Glutamatergic neuron (in vitro differentiated cells): Measurements from ENCODE around the gene TINAGL1. TPM values are rescaled to one million over a fixed set of nuclear protein-coding genes. Genes with fewer than 3 reads are reported as not detected.

Experiments
- DNase-seq: peaks from one replicate; pipeline ENCODE4 v3.0.0; 2022
- H3K27ac Mint-ChIP-seq: one replicate; pipeline ENCODE4 v1.8.0; 2020; ENCODE audit warnings: mild to moderate bottlenecking, mixed read lengths, inconsistent platforms; ENCODE audit not compliant: unreplicated experiment
- H3K27me3 Mint-ChIP-seq: one replicate; pipeline ENCODE4 v1.8.0; 2020; ENCODE audit warnings: mild to moderate bottlenecking, moderate library complexity, mixed read lengths, inconsistent platforms; ENCODE audit not compliant: unreplicated experiment
- H3K36me3 Mint-ChIP-seq: one replicate; pipeline ENCODE4 v1.8.0; 2020; ENCODE audit warnings: mild to moderate bottlenecking, mixed read lengths, inconsistent platforms; ENCODE audit not compliant: unreplicated experiment
- H3K4me1 Mint-ChIP-seq: one replicate; pipeline ENCODE4 v1.8.0; 2020; ENCODE audit warnings: mild to moderate bottlenecking, low read depth, mixed read lengths, inconsistent platforms; ENCODE audit not compliant: unreplicated experiment
- H3K4me3 Mint-ChIP-seq: one replicate; pipeline ENCODE4 v1.8.0; 2020; ENCODE audit warnings: mild to moderate bottlenecking, mixed read lengths, inconsistent platforms; ENCODE audit not compliant: unreplicated experiment
- H3K9me3 Mint-ChIP-seq: one replicate; pipeline ENCODE4 v1.8.0; 2020; ENCODE audit warnings: mild to moderate bottlenecking, moderate library complexity, mixed read lengths, inconsistent platforms; ENCODE audit not compliant: unreplicated experiment
- total RNA-seq: library from RNA; stranded (reverse); fragmentation: NEBNext Ultra II Directional; extraction: Animal tissue kit (Norgen Biotek cat#: 25700); gene quantifications from one replicate; pipeline ENCODE4 v1.2.1, GENCODE V29; 2021; ENCODE audit not compliant: unreplicated experiment
- TF ChIP-seq, protein P1 (sequence below): fragments of 200-600 bp; sonication (generic); IDR thresholded peaks from one replicate; pipeline ENCODE4 v1.5.0; 2021; ENCODE audit not compliant: partially characterized antibody, unreplicated experiment

Gene TINAGL1
- total RNA-seq, 1 donor from 2014 or later, result not detected

DNA sequence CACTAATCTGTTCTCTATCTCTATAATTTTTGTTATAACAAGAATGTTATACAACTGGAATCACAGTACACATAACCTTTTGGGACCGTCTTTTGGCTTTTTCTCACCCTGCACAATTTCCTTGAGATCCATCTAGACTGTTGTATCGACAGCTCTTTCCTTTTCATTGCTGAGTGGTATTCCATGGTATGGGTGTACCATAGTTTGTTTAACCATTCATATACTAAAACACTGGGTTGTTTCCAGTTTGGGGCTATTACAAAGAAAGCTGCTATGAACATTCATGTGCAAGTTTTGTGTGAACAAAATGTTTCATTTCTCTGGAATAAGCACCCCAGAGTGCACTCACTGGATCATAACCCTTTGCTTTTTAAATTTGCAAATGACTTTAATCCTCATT, 25.8 kb downstream of the TINAGL1 start:
- no peak overlapping the region for H3K4me3 Mint-ChIP-seq

GRCh38 chr1:31605908-31606427, 29.7 kb downstream of the TINAGL1 start:
- TF ChIP-seq, protein P1, sequence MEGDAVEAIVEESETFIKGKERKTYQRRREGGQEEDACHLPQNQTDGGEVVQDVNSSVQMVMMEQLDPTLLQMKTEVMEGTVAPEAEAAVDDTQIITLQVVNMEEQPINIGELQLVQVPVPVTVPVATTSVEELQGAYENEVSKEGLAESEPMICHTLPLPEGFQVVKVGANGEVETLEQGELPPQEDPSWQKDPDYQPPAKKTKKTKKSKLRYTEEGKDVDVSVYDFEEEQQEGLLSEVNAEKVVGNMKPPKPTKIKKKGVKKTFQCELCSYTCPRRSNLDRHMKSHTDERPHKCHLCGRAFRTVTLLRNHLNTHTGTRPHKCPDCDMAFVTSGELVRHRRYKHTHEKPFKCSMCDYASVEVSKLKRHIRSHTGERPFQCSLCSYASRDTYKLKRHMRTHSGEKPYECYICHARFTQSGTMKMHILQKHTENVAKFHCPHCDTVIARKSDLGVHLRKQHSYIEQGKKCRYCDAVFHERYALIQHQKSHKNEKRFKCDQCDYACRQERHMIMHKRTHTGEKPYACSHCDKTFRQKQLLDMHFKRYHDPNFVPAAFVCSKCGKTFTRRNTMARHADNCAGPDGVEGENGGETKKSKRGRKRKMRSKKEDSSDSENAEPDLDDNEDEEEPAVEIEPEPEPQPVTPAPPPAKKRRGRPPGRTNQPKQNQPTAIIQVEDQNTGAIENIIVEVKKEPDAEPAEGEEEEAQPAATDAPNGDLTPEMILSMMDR, result no peak
- H3K9me3 Mint-ChIP-seq, result no peaks in the 10 kb centered on the region
- H3K36me3 Mint-ChIP-seq, result no peaks in the 10 kb centered on the region
- no peak overlapping the region for H3K27ac Mint-ChIP-seq
- H3K4me3 Mint-ChIP-seq, result no peak overlapping the region
- no peaks in the 10 kb centered on the region for H3K4me1 Mint-ChIP-seq
- H3K27me3 Mint-ChIP-seq, result no peaks in the 10 kb centered on the region
- no peak for DNase-seq

More for the DNA sequence above, 25.8 kb downstream of the TINAGL1 start:
- no peaks in the 10 kb centered on the region for H3K36me3 Mint-ChIP-seq
- no peak for DNase-seq
- H3K27ac Mint-ChIP-seq, result no peak overlapping the region
- no peaks in the 10 kb centered on the region for H3K27me3 Mint-ChIP-seq
- H3K4me1 Mint-ChIP-seq, result peaks cover 4% of the 10 kb centered on the region
- TF ChIP-seq, protein P1, result no peak
- no peaks in the 10 kb centered on the region for H3K9me3 Mint-ChIP-seq

DNA sequence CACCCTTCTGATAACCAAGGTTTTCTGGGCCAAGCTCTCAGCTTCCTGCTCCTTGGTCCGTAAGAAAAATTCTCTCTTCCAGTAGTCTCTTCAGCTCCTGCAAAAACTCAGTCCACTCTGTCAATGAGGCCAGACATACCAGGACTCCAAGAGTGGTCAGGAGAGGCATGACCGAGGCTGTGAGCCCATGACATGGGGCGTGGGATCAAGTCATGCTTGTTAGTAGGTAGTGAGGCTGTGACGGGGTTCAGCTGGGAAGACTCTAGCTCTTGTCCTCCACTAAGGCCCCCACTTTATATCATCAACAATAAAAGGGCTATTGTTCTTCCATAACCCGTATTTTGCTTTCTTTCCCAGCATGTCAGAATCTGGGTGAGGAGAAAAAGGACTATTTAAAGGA, 31.0 kb downstream of the TINAGL1 start:
- Mint-ChIP-seq H3K4me1 (no peaks in the 10 kb centered on the region), H3K4me3 (no peak overlapping the region), H3K36me3 (no peaks in the 10 kb centered on the region), H3K9me3 (no peaks in the 10 kb centered on the region), H3K27ac (no peak overlapping the region), H3K27me3 (no peaks in the 10 kb centered on the region)
- TF ChIP-seq, protein P1, result no peak
- no peak for DNase-seq

DNA sequence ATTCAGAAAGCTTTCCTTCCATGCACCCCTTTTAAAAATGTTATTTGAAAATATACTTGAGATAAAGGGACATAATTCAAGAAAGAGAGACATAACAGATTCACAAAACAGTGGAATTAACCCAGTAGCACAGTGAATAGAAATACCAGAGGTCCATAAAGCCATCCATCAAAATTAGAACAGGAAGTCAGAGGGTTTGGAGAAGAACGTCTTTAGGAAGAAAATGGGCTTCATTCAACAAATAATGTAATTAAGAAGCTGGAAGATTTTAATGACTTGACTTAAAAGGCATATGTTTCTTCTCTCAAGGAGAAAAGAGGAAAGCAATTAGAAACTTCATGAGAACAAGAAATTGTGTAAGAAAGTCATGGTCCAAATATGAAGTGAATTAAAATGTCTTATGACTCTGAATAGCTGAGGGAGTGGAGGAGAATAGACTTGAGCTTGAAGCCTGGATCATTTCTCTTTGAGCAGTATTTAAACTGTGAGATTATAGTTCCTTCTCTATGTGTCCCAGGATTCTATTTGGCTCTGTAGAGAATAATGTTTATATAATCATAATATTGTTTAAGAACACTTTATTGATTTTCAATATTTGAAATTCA, 33.3 kb downstream of the TINAGL1 start:
- TF ChIP-seq, protein P1, result no peak
- no peak overlapping the region for H3K4me3 Mint-ChIP-seq
- no peak overlapping the region for H3K27ac Mint-ChIP-seq
- no peak for DNase-seq
- H3K27me3 Mint-ChIP-seq, result no peaks in the 10 kb centered on the region
- no peaks in the 10 kb centered on the region for H3K9me3 Mint-ChIP-seq
- no peaks in the 10 kb centered on the region for H3K36me3 Mint-ChIP-seq
- no peaks in the 10 kb centered on the region for H3K4me1 Mint-ChIP-seq

GRCh38 chr1:31614414-31615005, 38.2 kb downstream of the TINAGL1 start:
- no peak for DNase-seq
- peaks cover 3% of the 10 kb centered on the region for H3K36me3 Mint-ChIP-seq
- no peaks in the 10 kb centered on the region for H3K4me1 Mint-ChIP-seq
- H3K9me3 Mint-ChIP-seq, result no peaks in the 10 kb centered on the region
- H3K27me3 Mint-ChIP-seq, result peaks cover 9% of the 10 kb centered on the region
- H3K4me3 Mint-ChIP-seq, result no peak overlapping the region
- TF ChIP-seq, protein P1, result no peak
- H3K27ac Mint-ChIP-seq, result no peak overlapping the region
